Measurements from ENCODE around the gene CZIB.

GRCh38 chr1:53254011-53254640 lies 33.7 kb upstream of the CZIB start:
- TF ChIP-seq L3MBTL2 (conservative IDR thresholded peaks at IDR 0.05) (no peak), FOXM1 (IDR thresholded peaks at IDR 0.05; ENCODE audit: borderline replicate concordance) (no peak), SP1 (IDR thresholded peaks at IDR 0.05) (no peak), SUZ12 (IDR thresholded peaks at IDR 0.05) (no peak)

Measured in HEK293T (cell line).